Activated CD4-positive, alpha-beta T cell treated with anti-CD3 and anti-CD28 coated beads, Interleukin-2, amount 10 ng/mL, durations not matched to agents 7 days and 5 days (primary cell): Measurements from ENCODE around the gene HMX1. TPM values are rescaled to one million over a fixed set of nuclear protein-coding genes. Genes with fewer than 3 reads are reported as not detected.

ENCODE experiments used
- CTCF ChIA-PET: fragments of 350-600 bp; sonication (Branson Sonifier 250); formaldehyde crosslinking; loops from one replicate; lab custom pipeline; 2021; ENCODE audit warnings: antibody characterized with exemption; lab: Charles Lee
- POLR2A ChIA-PET: fragments of 350-600 bp; sonication (Branson Sonifier 250); formaldehyde crosslinking; loops from one replicate; lab custom pipeline; 2021; ENCODE audit warnings: antibody characterized with exemption; lab: Charles Lee
- DNase-seq: peaks from one replicate; pipeline ENCODE4 v3.0.0-alpha.2; 2020
- H3K27ac Mint-ChIP-seq: one replicate; pipeline ENCODE4 v1.8.0; 2021; ENCODE audit warnings: mild to moderate bottlenecking, moderate library complexity, mixed read lengths
- H3K27me3 Mint-ChIP-seq: one replicate; pipeline ENCODE4 v1.8.0; 2021; ENCODE audit warnings: mixed read lengths
- H3K36me3 Mint-ChIP-seq: one replicate; pipeline ENCODE4 v1.8.0; 2021; ENCODE audit warnings: low read depth, mixed read lengths
- H3K4me1 Mint-ChIP-seq: one replicate; pipeline ENCODE4 v1.8.0; 2021; ENCODE audit warnings: mixed read lengths
- H3K4me3 Mint-ChIP-seq: one replicate; pipeline ENCODE4 v1.8.0; 2021; ENCODE audit warnings: mild to moderate bottlenecking, moderate library complexity, mixed read lengths
- H3K9me3 Mint-ChIP-seq: one replicate; pipeline ENCODE4 v1.8.0; 2021; ENCODE audit warnings: mixed read lengths
- total RNA-seq, 2 experiments: library from RNA; stranded (reverse); gene quantifications; one replicate each; pipeline ENCODE4 v1.2.3, GENCODE V29; 2021

HMX1 gene
- total RNA-seq, 2 experiments from 2014 or later, result not detected

DNA sequence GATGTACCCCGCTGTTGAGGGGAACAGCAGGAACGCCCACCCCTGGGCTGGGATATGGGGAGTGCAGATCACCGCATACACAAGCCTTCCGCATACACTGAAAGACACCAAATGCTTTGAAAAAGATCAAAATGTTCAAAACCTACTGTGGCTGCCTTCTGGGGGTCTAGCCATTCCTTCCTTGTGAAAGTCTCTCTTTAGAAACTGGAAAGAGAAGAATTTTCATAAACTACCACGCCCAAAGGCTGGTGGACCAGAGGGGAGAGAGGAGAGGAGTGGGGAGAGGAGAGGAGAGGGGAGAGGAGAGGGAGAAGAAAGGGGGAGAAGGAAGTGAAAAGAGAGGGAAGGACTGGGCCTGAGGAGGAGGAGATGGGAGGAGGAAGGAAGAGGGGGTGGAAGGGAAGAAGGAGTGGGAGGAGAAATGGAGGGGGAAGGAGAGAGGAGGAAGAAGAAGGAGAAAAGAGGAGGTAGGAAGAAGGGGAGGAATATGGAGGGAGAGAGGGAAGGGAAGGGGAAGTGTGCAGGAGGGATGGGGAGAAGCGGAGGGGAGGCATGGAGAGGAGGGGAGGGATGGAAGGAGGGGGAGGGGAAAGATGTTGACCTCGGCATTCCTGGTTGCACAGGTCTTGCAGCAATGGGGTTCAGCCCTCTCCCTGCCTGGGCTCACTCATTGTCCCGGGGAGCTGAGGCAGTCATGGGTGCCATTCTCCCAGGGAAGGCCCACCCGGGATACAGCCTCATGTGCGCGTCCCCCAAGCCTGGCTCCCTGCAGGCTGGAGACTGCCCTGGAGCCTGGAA, 5.5 kb upstream of the HMX1 start:
- peaks cover 45% of the 10 kb centered on the region for H3K27me3 Mint-ChIP-seq
- no peak overlapping the region for H3K27ac Mint-ChIP-seq
- H3K9me3 Mint-ChIP-seq, result peaks cover 3% of the 10 kb centered on the region
- no peaks in the 10 kb centered on the region for H3K4me1 Mint-ChIP-seq
- no peak overlapping the region for H3K4me3 Mint-ChIP-seq
- H3K36me3 Mint-ChIP-seq, result no peaks in the 10 kb centered on the region
- ChIA-PET POLR2A (no interaction called here), CTCF (no interaction called here)
- DNase-seq, result no peak

DNA sequence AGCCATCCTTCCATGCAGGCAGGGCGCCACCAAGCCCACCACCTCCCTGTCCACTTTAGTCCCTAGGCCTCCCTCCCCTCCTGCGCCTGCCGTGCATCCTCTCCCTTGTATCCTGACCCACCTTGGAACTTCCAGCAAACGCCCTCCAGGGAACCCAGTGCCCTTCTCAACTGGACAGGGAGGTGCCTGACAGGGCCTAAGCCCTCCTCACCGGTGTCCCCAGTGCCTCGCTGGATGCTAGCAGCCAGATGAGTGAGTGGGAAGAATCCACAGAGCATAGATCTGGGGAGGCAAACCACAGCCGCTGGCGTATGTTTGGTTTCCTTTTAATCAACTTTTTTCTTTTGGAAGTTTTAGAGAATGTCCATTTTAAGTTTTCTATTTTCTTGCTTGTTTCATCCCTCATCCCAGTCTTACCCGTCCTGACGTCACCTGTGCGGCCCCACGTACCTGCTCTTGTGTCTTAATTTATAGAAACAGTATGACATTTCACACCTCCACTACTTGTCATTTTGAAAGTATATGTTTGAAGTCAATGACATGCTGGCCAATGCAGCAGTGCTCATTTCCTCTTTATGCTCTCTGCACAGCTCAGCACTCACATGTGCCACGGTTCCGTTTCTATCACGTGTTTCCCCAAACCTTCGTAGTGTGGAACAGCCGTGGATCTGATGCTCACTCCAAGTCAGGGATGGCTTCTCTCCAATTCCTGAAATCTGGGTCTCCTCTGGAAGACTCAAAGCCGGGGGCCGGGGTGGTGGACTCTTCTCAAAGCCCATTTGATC, 3.4 kb upstream of the HMX1 start:
- Mint-ChIP-seq H3K27ac (no peak overlapping the region), H3K36me3 (no peaks in the 10 kb centered on the region), H3K4me1 (no peaks in the 10 kb centered on the region), H3K4me3 (peak overlapping the region; percentile 13), H3K27me3 (peaks cover 55% of the 10 kb centered on the region), H3K9me3 (peaks cover 3% of the 10 kb centered on the region)
- DNase-seq, result no peak
- ChIA-PET CTCF (interaction anchor here (1.1 kb wide), 1 partner anchor 11 kb away, joined by 3 read pairs; no protein-coding TSS in a partner anchor), POLR2A (no interaction called here)

DNA sequence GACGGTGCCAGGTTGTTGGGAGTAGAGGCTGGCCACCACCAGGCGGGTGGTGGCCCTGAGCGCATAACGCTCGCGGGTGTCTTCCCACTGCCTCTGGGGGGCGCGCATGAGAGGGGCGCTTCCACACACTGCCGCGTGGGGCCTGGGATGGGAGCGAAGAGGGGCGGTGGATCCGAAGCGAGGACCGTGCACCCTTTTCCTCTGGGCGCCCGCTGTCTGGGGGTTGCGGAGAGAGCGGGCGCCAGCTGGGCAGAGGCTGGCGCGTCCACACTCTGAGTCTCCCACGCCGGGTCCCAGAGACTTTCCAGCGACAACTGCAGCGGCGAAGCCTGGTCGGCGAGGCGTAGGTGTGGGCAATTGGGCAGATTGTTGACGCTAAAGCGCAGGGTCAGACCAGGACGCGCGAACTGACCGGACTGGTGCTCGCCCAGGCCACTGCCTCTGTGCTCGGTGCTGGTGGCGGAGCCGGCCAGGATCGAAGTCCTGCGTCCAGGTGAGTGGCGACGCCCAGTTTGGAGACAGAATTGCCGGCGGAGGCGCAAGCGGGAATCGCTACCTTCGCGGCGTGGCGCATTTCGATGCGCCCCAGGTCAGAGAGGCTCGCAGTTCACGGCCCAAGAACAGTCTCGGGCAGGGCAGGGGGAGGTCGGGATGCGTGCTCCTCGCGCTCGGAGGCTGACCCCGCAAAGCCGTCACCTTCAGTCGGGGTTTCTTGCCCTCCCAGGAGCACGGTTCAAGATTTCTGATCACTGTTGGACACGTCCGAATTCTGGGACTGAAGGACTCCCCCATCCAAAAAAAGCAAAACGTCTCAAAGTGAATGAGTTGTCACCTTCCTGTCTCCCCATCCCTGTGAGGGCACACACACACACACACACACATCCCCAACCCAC, 2.6 kb upstream of the HMX1 start:
- Mint-ChIP-seq H3K27me3 (peaks cover 62% of the 10 kb centered on the region), H3K4me3 (peak overlapping the region; percentile 13)

DNA sequence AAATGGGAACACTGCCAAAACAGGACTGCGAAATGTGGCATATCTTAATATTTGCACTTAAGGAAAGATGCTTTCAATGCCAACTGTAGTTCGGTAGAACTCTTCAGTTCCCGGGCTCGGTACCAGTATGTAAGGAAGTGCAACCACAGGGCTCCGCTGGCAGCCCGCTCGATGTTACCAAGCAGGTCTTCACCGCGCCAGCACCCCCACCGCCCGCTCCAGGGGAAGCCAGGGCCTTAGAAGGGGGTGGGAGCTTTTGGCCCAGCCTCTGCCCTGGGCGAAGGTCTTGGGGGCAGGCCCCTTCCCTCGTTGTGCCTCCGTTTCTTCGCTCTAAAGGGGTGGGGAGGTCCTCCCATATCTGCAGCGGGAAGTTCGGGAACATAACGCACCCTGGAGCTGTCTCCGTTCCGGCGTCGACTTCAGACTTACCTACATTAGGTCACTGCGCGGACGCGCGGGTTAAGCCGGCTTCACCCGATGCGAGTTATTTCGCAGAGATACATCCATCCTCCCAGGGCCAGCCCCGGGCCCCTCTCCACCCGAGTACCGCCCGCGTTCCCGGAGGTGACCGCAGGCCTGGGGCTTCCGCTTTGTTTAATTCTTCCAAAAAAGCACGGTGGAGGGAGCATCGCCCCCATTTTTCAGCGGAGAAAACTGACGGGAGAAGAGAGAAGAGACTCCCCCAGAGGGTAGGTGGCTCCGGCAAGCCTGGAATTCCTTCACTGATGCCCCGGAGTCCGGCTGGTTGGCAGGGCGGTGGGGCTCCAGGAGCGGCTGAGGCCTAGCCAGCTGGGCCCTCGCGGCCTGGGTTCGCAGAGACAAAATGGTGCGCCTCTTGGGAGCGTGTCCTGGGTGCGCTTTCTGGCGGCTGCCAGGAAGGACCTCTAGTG, 1.0 kb upstream of the HMX1 start:
- Mint-ChIP-seq H3K4me3 (peak overlapping the region; percentile 30), H3K4me1 (no peaks in the 10 kb centered on the region)

More for the DNA sequence above, 2.6 kb upstream of the HMX1 start:
- Mint-ChIP-seq H3K36me3 (no peaks in the 10 kb centered on the region), H3K9me3 (peaks cover 3% of the 10 kb centered on the region), H3K4me1 (no peaks in the 10 kb centered on the region), H3K27ac (no peak overlapping the region)
- ChIA-PET POLR2A (no interaction called here), CTCF (no interaction called here)
- DNase-seq, result no peak

DNA sequence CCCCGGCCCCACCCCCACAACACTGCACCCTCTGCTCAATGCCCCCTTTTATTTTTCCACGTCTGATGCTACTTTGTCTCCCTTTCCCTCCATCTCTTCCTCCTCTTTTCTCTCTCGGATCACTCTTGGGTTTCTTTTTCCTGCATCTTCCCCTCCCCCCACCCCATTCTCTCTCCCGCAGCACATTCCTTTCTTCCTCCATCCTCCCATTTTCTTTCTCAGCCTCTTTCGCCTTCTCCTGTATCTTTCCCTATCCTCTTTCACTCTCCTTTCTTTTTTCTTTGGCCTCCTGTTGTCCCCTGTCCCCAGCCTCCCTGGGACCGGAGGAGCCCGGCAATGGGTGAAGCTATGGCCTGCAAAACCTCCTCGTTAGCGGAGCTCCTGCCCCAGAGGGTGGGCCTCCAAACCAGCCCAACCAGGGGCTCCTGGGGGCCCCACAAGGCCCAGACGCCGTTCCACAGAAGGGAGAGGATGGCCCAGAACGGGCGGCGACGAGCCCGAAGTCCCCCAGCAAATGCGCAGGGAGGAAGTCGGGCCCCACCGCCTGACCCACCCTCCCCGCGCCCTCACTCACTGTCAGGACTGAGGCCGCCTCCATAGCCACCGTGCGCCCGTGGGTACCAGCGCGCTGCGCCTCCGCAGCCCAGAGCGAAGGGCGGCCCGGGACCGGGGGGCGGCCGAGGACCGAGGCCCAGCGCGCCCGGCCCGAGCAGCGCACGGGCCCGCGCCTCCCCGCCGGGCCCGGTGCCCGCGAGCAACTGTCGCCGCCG, 807 bp downstream of the HMX1 start:
- Mint-ChIP-seq H3K9me3 (peaks cover 3% of the 10 kb centered on the region), H3K4me3 (no peak overlapping the region), H3K36me3 (no peaks in the 10 kb centered on the region), H3K4me1 (no peaks in the 10 kb centered on the region), H3K27ac (peak overlapping the region; percentile 64), H3K27me3 (peaks cover 64% of the 10 kb centered on the region)
- no peak for DNase-seq
- POLR2A ChIA-PET, result no interaction called here
- CTCF ChIA-PET, result no interaction called here

More for the DNA sequence above, 1.0 kb upstream of the HMX1 start:
- Mint-ChIP-seq H3K9me3 (peaks cover 3% of the 10 kb centered on the region), H3K27me3 (peaks cover 68% of the 10 kb centered on the region), H3K27ac (peak overlapping the region; percentile 69), H3K36me3 (no peaks in the 10 kb centered on the region)
- ChIA-PET POLR2A (no interaction called here), CTCF (no interaction called here)
- DNase-seq, result no peak

DNA sequence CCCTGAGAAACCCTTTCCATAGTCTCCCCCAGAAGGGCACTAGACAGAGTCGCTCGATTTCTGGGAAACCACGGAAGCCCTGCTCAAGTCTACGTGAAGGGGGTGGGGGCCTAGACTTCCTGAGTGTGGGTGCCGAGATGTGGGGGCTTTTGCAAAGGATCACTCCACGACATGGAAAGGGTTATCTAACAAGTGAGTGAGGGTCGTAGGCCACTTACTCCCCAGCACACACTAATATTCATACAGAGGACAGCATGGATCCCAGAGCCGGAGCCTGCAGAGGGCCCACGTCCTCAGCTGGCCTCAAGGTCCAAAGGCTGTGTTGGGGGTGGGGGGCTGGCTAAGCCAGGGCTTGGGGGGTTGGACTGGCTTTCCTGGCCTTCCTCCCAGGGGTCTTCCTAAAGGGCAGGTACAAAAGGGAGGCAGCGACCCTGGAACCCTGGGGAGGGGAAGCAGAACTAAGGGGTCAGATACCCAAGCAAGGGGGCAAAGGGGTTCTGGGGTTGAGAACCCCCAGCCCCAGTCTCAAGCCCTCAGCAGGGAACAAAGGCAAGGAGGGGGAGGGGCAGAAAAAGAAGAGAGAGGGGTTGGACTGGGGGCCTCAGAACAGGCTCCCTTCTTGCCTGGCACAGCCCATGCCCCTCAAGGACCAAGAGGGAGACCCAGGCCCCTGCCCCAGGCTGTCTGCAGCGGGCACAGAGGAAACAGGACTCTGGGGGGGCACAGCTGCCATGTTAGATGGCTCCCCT, 1.6 kb downstream of the HMX1 start:
- no peaks in the 10 kb centered on the region for H3K4me1 Mint-ChIP-seq
- no peak overlapping the region for H3K27ac Mint-ChIP-seq
- H3K36me3 Mint-ChIP-seq, result no peaks in the 10 kb centered on the region
- peaks cover 56% of the 10 kb centered on the region for H3K27me3 Mint-ChIP-seq
- ChIA-PET POLR2A (no interaction called here), CTCF (no interaction called here)
- no peak overlapping the region for H3K4me3 Mint-ChIP-seq
- H3K9me3 Mint-ChIP-seq, result no peaks in the 10 kb centered on the region
- DNase-seq, result no peak

DNA sequence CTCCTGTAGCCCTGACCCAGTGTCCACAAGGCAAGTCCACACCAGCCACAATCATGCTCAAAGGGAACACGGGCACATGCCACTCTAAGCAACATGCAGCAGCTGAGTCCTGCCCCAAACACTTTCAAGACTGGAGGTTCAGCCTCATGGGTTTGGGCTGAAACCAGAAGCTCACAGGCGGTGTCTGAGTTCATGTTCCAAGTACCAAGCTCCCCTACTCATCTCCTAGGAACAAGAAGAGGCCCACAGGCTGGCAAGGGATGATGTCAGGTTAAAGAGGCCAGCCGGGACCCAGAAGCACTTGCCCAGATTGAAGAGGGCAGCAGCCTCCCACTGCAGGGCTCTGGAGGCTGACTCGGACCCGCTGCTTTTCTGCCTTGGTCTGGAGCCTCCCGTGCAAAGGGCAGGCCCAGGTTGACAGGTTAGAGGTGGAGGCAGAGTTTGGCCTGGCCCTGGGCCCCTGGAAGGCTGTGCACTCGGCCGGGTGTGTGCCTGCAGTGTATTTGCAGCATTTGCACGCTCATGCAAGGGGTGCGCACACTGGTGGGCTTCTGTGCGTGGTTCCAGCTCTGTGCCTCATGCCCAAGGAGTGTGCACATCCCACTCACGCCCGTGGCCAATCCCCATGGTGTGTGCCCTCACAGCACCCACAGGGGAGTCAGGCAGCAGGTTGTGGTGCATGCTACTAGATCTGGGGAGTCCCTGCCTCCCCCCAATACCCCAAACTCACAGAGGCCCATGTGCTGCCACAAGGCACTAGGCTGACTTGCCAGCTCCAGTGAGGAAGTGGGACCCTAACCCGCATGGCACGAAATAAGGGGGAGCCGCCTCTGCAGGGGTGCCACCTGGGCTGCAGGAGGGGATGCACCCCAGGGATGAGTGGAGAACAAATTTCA, 2.4 kb downstream of the HMX1 start:
- H3K4me3 Mint-ChIP-seq, result no peak overlapping the region

DNA sequence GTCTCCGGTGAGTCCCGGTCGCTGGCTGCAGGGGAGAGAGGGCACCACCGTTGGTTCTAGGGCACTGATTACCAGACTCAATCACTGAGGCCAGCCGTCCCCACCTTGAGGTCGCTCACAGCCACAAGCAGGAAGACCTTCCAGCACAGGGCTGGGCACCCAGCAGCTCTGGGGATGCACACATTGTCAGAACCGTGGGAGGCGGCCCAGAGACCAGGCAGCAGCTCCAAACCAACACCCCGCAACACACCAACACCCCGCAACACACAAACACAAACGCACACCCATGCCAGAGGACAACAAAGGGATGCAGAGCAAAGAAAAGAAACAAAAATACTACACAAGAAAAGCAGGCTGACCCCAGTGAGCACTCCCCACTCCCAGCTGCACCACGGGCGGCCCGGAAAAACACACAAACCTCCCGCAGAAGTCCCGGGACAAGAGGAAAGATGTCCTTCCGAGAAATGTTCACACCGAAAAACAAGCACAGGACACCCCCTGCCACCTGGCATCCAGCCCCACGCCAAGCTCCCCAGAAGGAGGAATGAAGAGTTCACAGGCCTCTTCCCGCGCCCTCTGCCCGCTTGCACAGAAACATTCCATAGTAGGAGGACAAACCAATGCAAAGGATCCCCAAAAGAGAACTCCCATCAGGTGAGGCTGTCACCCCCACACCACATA, 3.2 kb downstream of the HMX1 start:
- CTCF ChIA-PET, result no interaction called here
- H3K9me3 Mint-ChIP-seq, result no peaks in the 10 kb centered on the region
- POLR2A ChIA-PET, result no interaction called here
- no peaks in the 10 kb centered on the region for H3K4me1 Mint-ChIP-seq
- H3K27ac Mint-ChIP-seq, result peak overlapping the region; percentile 66
- H3K36me3 Mint-ChIP-seq, result no peaks in the 10 kb centered on the region
- peaks cover 57% of the 10 kb centered on the region for H3K27me3 Mint-ChIP-seq
- no peak for DNase-seq
- H3K4me3 Mint-ChIP-seq, result no peak overlapping the region

More for the DNA sequence above, 2.4 kb downstream of the HMX1 start:
- H3K27ac Mint-ChIP-seq, result no peak overlapping the region
- no peaks in the 10 kb centered on the region for H3K36me3 Mint-ChIP-seq
- ChIA-PET POLR2A (no interaction called here), CTCF (no interaction called here)
- peaks cover 53% of the 10 kb centered on the region for H3K27me3 Mint-ChIP-seq
- no peaks in the 10 kb centered on the region for H3K9me3 Mint-ChIP-seq
- H3K4me1 Mint-ChIP-seq, result no peaks in the 10 kb centered on the region
- DNase-seq, result no peak

DNA sequence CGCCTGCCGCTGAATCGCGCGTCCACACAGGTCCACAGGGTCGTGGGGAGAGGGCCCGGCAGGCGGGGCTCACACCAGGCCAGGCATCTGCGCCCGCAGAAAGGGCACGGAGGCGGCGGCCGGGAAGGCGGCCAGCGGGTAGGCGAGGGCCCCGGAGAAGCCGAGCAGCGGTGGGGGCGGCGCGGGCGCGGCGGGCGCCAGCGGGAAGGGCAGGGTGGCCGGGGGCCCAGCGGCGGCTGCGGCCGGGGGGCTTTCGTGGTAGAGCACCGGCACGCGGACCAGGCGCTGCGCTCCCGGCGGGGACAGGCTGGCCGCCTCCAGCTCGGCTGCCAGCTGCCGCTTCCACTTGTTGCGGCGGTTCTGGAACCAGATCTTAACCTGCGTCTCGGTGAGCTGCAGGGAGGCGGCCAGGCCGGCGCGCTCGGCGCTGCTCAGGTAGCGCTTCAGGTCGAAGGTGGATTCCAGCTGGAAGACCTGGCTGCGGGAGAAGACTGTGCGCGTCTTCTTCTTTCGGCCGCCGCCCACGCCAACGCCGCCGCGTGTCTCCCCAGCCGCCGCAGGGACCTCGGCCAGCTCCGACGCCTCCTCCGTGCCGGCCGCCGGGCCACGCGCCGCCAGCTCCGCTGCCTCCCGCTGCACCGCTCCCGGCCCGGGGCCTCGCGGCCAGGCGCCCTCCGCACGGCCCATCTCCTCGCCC, 3.9 kb downstream of the HMX1 start:
- H3K4me3 Mint-ChIP-seq, result no peak overlapping the region
- H3K4me1 Mint-ChIP-seq, result no peaks in the 10 kb centered on the region
- CTCF ChIA-PET, result no interaction called here
- POLR2A ChIA-PET, result no interaction called here
- DNase-seq, result no peak
- H3K36me3 Mint-ChIP-seq, result no peaks in the 10 kb centered on the region
- no peak overlapping the region for H3K27ac Mint-ChIP-seq
- no peaks in the 10 kb centered on the region for H3K9me3 Mint-ChIP-seq
- H3K27me3 Mint-ChIP-seq, result peaks cover 56% of the 10 kb centered on the region
